SU-DHL-6 (cell line): ENCODE results near the gene CBFA2T3.

Experiments used
- H2AFZ ChIP-seq: fragments of 200-600 bp; sonication (generic); 2 replicates; pipeline ENCODE4 v1.6.1; 2014; ENCODE audit warnings: low read depth, mild to moderate bottlenecking, moderate library complexity, mixed read lengths, antibody characterized with exemption, low read length; ENCODE audit not compliant: severe bottlenecking
- H3F3A ChIP-seq: fragments of 200-600 bp; shearing (Covaris generic); 2 replicates; pipeline ENCODE4 v1.6.0; 2016; ENCODE audit warnings: antibody characterized with exemption, mild to moderate bottlenecking; ENCODE audit not compliant: insufficient read depth
- H3K27ac ChIP-seq: fragments of 200-600 bp; sonication (generic); 2 replicates; pipeline ENCODE4 v1.5.1; 2016; ENCODE audit warnings: low read depth, mild to moderate bottlenecking, low read length, moderate library complexity, mixed read lengths
- H3K27me3 ChIP-seq: fragments of 200-600 bp; sonication (generic), shearing (Covaris generic); 2 replicates; pipeline ENCODE4 v1.6.0; 2014; ENCODE audit warnings: mild to moderate bottlenecking, low read length
- H3K36me3 ChIP-seq: fragments of 200-600 bp; sonication (generic); 2 replicates; pipeline ENCODE4 v1.6.1; 2014; ENCODE audit warnings: mild to moderate bottlenecking, low read length, mixed read lengths
- H3K4me2 ChIP-seq: fragments of 300-600, 200-600 bp; shearing (Covaris generic), sonication (generic); 2 replicates; pipeline ENCODE4 v1.6.0; 2014; ENCODE audit warnings: low read length, low read depth, mild to moderate bottlenecking; ENCODE audit not compliant: poor library complexity, severe bottlenecking
- H3K4me3 ChIP-seq: fragments of 200-600 bp; sonication (generic); 2 replicates; pipeline ENCODE4 v1.5.1; 2014; ENCODE audit warnings: antibody characterized with exemption, low read length, mild to moderate bottlenecking, mixed read lengths; ENCODE audit not compliant: insufficient read depth, poor library complexity, severe bottlenecking
- H3K79me2 ChIP-seq: fragments of 200-600 bp; sonication (generic); 2 replicates; pipeline ENCODE4 v1.6.1; 2014; ENCODE audit warnings: mild to moderate bottlenecking, low read length, moderate library complexity; ENCODE audit not compliant: insufficient read depth
- H3K9ac ChIP-seq: fragments of 200-600 bp; sonication (generic); 2 replicates; pipeline ENCODE4 v1.7.0; 2014; ENCODE audit warnings: mild to moderate bottlenecking, low read length
- H3K9me2 ChIP-seq: fragments of 200-600 bp; sonication (generic); replicated peaks from 2 replicates; pipeline ENCODE4 v1.6.1; 2014; ENCODE audit warnings: low read length; ENCODE audit not compliant: insufficient read depth
- H3K9me3 ChIP-seq: fragments of 200-600 bp; sonication (generic); 2 replicates; pipeline ENCODE4 v1.6.1; 2014; ENCODE audit warnings: low read length, mixed read lengths; ENCODE audit not compliant: insufficient read depth
- H4K20me1 ChIP-seq: fragments of 200-600 bp; sonication (generic); 2 replicates; pipeline ENCODE4 v1.6.1; 2014; ENCODE audit warnings: low read depth, mild to moderate bottlenecking, antibody characterized with exemption, low read length, moderate library complexity, mixed read lengths
- EZH2phosphoT487 ChIP-seq: fragments of 200-600 bp; sonication (generic), shearing (Covaris generic); conservative IDR thresholded peaks from 2 replicates; pipeline ENCODE4 v1.6.1; 2018; ENCODE audit warnings: mild to moderate bottlenecking, antibody characterized with exemption, low read length, moderate library complexity, mixed read lengths
- TF ChIP-seq, protein P1 (sequence below): fragments of 200-600 bp; sonication (generic); IDR thresholded peaks from one replicate; pipeline ENCODE4 v1.5.1; 2017; ENCODE audit warnings: antibody characterized with exemption, mild to moderate bottlenecking, low read length, moderate library complexity; ENCODE audit not compliant: insufficient read depth, poor library complexity, severe bottlenecking

Gene CBFA2T3

DNA sequence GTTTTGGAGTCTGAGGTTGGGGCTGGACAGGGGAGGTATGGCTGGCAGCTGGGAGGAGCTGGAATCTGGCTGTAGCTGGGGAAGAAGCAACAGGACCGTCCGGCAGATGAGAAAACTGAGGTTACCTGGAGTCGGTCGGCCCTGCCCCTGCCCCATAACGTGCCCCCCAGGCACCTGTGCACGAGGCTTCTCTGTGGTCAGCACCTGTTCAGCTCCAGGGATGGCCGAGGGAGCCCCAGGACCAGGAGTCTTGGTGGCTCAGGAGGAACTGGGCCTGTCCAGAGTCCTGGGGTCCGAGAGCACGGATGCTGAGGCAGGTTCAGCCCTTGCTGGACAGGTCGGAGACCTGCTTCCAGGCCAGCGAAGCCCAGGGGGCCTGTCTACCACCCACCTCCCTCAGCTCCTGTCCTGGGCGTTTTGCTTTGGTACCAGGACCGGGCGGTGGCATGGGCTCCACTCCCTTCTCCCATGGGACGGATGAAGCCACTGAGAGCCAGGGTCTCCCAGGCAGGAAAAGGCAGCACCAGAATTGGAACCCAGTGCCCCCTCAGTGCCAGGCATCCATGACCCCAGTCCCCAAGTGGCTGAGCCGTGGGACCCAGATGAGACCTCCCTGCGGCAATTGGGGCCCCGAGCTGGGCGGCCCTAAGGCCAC, 17.1 kb upstream of the CBFA2T3 start:
- Histone ChIP-seq H3K4me2 (peak overlapping the region; percentile 60), H3K9me3 (peaks cover 17% of the 10 kb centered on the region; the same call in 1 of the 2 replicates), H3K4me3 (no peak overlapping the region), H3K9me2 (no peaks in the 10 kb centered on the region), H4K20me1 (no peaks in the 10 kb centered on the region), H3K9ac (peak overlapping the region; percentile 58; the same call in 1 of the 2 replicates), H3F3A (peaks cover 33% of the 10 kb centered on the region; the same call in 1 of the 2 replicates), H3K27ac (peak overlapping the region; percentile 98), H3K79me2 (no peaks in the 10 kb centered on the region), H2AFZ (no peak overlapping the region), H3K36me3 (no peaks in the 10 kb centered on the region), H3K27me3 (no peaks in the 10 kb centered on the region)
- no peak for TF ChIP-seq EZH2phosphoT487
- TF ChIP-seq, protein P1, sequence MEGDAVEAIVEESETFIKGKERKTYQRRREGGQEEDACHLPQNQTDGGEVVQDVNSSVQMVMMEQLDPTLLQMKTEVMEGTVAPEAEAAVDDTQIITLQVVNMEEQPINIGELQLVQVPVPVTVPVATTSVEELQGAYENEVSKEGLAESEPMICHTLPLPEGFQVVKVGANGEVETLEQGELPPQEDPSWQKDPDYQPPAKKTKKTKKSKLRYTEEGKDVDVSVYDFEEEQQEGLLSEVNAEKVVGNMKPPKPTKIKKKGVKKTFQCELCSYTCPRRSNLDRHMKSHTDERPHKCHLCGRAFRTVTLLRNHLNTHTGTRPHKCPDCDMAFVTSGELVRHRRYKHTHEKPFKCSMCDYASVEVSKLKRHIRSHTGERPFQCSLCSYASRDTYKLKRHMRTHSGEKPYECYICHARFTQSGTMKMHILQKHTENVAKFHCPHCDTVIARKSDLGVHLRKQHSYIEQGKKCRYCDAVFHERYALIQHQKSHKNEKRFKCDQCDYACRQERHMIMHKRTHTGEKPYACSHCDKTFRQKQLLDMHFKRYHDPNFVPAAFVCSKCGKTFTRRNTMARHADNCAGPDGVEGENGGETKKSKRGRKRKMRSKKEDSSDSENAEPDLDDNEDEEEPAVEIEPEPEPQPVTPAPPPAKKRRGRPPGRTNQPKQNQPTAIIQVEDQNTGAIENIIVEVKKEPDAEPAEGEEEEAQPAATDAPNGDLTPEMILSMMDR: no peak

- peak overlapping the region; percentile 98 for H3K27ac ChIP-seq
- H3K36me3 ChIP-seq: no peaks in the 10 kb centered on the region
- peak overlapping the region; percentile 58 for H3K9ac ChIP-seq
- H2AFZ ChIP-seq: no peak overlapping the region
- no peaks in the 10 kb centered on the region for H3K9me2 ChIP-seq
- no peaks in the 10 kb centered on the region for H4K20me1 ChIP-seq
- peaks cover 33% of the 10 kb centered on the region; the same call in 1 of the 2 replicates for H3F3A ChIP-seq
- H3K79me2 ChIP-seq: no peaks in the 10 kb centered on the region
- no peak overlapping the region for H3K4me3 ChIP-seq
- H3K9me3 ChIP-seq: peaks cover 11% of the 10 kb centered on the region; the same call in 1 of the 2 replicates
- H3K27me3 ChIP-seq: no peaks in the 10 kb centered on the region
- H3K4me2 ChIP-seq: peak overlapping the region; percentile 60
- TF ChIP-seq EZH2phosphoT487: no peak
- TF ChIP-seq, protein P1: no peak
These were observed 16.3 kb upstream of the CBFA2T3 start for GRCh38 chr16:88993166-88993761.

- no peaks in the 10 kb centered on the region for H3K9me2 ChIP-seq
- H3K27ac ChIP-seq: peak overlapping the region; percentile 98
- no peak for TF ChIP-seq EZH2phosphoT487
- H3K9me3 ChIP-seq: peaks cover 6% of the 10 kb centered on the region; the same call in 1 of the 2 replicates
- no peaks in the 10 kb centered on the region for H3K27me3 ChIP-seq
- peaks cover 33% of the 10 kb centered on the region; the same call in 1 of the 2 replicates for H3F3A ChIP-seq
- H3K36me3 ChIP-seq: no peaks in the 10 kb centered on the region
- H3K79me2 ChIP-seq: no peaks in the 10 kb centered on the region
- no peaks in the 10 kb centered on the region for H4K20me1 ChIP-seq
- H2AFZ ChIP-seq: no peak overlapping the region
- H3K4me3 ChIP-seq: no peak overlapping the region
- peak overlapping the region; percentile 60 for H3K4me2 ChIP-seq
- peak overlapping the region; percentile 58 for H3K9ac ChIP-seq
These were observed 15.6 kb upstream of the CBFA2T3 start for GRCh38 chr16:88992351-88993165.
